H1 (cell line): Measurements from ENCODE around the gene NFIC. TPM values are rescaled to one million over a fixed set of nuclear protein-coding genes. Genes with fewer than 3 reads are reported as not detected.

ENCODE experiments used
- CTCF ChIA-PET: fragments of 300-600 bp; sonication (Branson Sonifier 250); formaldehyde crosslinking; loops from one replicate; lab custom pipeline; 2021; ENCODE audit not compliant: partially characterized antibody; lab: Charles Lee
- POLR2A ChIA-PET: fragments of 300-600 bp; sonication (Branson Sonifier 250); formaldehyde crosslinking; loops from one replicate; lab custom pipeline; 2021; ENCODE audit warnings: inconsistent platforms; ENCODE audit not compliant: partially characterized antibody; lab: Charles Lee
- DNase-seq, 2 experiments: peaks; one replicate each; pipeline versions ENCODE4 v3.0.0 to v3.0.0-alpha.2; 2010 to 2022; ENCODE audit warnings: low spot score in 2 of 2, low read depth in 1 of 2, mixed read lengths in 1 of 2
- FAIRE-seq: peaks from 2 replicates; lab custom pipeline; 2011; peaks lifted over from hg19 to GRCh38; lab: Jason Lieb, UNC
- H2AFZ ChIP-seq: 2 replicates; pipeline ENCODE4 v1.8.1; 2012; ENCODE audit warnings: low read length, inconsistent platforms
- H2AK5ac ChIP-seq: 2 replicates; pipeline ENCODE4 v1.6.1; 2013; ENCODE audit warnings: low read depth, low read length
- H2BK120ac ChIP-seq: replicated peaks from 2 replicates; pipeline ENCODE3; 2013; ENCODE audit warnings: low read depth, low read length, inconsistent platforms
- H2BK12ac ChIP-seq: 2 replicates; pipeline ENCODE4 v1.6.1; 2013; ENCODE audit warnings: low read depth, low read length
- H2BK15ac ChIP-seq: 2 replicates; pipeline ENCODE4 v1.6.1; 2013; ENCODE audit warnings: low read length
- H2BK20ac ChIP-seq: 2 replicates; pipeline ENCODE4 v1.6.1; 2013; ENCODE audit warnings: low read length
- H2BK5ac ChIP-seq: 2 replicates; pipeline ENCODE4 v1.6.1; 2013; ENCODE audit warnings: low read depth, low read length
- H3K14ac ChIP-seq: 2 replicates; pipeline ENCODE4 v1.6.1; 2013; ENCODE audit warnings: inconsistent platforms; ENCODE audit not compliant: insufficient read length
- H3K18ac ChIP-seq: 2 replicates; pipeline ENCODE4 v1.6.1; 2013; ENCODE audit warnings: low read length; ENCODE audit errors: extremely low read depth
- H3K23ac ChIP-seq: 2 replicates; pipeline ENCODE4 v1.6.1; 2013; ENCODE audit warnings: inconsistent platforms; ENCODE audit not compliant: insufficient read length
- H3K23me2 ChIP-seq: 2 replicates; pipeline ENCODE4 v1.6.1; 2013; ENCODE audit warnings: low read depth, low read length
- H3K27ac ChIP-seq: 2 replicates; pipeline ENCODE4 v1.6.1; 2011; ENCODE audit warnings: low read depth, low read length, inconsistent platforms
- H3K27me3 ChIP-seq, 4 experiments: replicated peaks in 1 of 4; 1 replicate in 1 of 4; 2 replicates in 3 of 4; pipeline versions ENCODE4 v1.6.1 to v1.8.1; 2011 to 2013; ENCODE audit warnings: low read length in 3 of 4, mild to moderate bottlenecking in 3 of 4, inconsistent platforms in 2 of 4, mixed read lengths in 2 of 4, moderate library complexity in 1 of 4; ENCODE audit not compliant: control insufficient read depth in 3 of 4, insufficient read depth in 3 of 4; ENCODE audit errors: extremely low read depth in 1 of 4
- H3K36me3 ChIP-seq, 4 experiments: 2 replicates each; pipeline versions ENCODE4 v1.6.1 to v1.8.1; 2011 to 2013; ENCODE audit warnings: mild to moderate bottlenecking in 4 of 4, low read length in 3 of 4, moderate library complexity in 2 of 4, control low read depth in 1 of 4, inconsistent platforms in 1 of 4; ENCODE audit not compliant: insufficient read depth in 4 of 4, control insufficient read depth in 2 of 4
- H3K4ac ChIP-seq: replicated peaks from 2 replicates; pipeline ENCODE3; 2013; ENCODE audit warnings: low read length, low read depth, mixed read lengths, inconsistent platforms; ENCODE audit not compliant: insufficient read length
- H3K4me1 ChIP-seq, 4 experiments: replicated peaks in 1 of 4; 1 replicate in 1 of 4; 2 replicates in 3 of 4; pipeline versions ENCODE4 v1.6.1 to v1.8.1; 2011 to 2013; ENCODE audit warnings: low read length in 3 of 4, inconsistent platforms in 2 of 4, mixed read lengths in 1 of 4; ENCODE audit not compliant: insufficient read depth in 4 of 4, control insufficient read depth in 3 of 4
- H3K4me2 ChIP-seq, 2 experiments: 2 replicates each; pipeline versions ENCODE4 v1.6.1 to v1.8.1; 2011 to 2013; ENCODE audit warnings: low read depth in 2 of 2, low read length in 2 of 2, control low read depth in 1 of 2, inconsistent platforms in 1 of 2, mild to moderate bottlenecking in 1 of 2; ENCODE audit not compliant: insufficient read depth in 1 of 2
- H3K4me3 ChIP-seq, 4 experiments: fragments of 200-600, 300-600 bp in 1 of 4; sonication (generic), shearing (Covaris generic), sonication (Bioruptor Twin) in 1 of 4; 2 replicates each; pipeline versions ENCODE4 v1.5.1 to v1.8.1; 2011 to 2016; ENCODE audit warnings: low read length in 4 of 4, low read depth in 3 of 4, control low read depth in 2 of 4, inconsistent platforms in 2 of 4, mild to moderate bottlenecking in 2 of 4, mixed read lengths in 1 of 4, moderate library complexity in 1 of 4; ENCODE audit not compliant: insufficient read depth in 2 of 4; ENCODE audit errors: extremely low read depth in 1 of 4
- H3K56ac ChIP-seq: replicated peaks from 2 replicates; pipeline ENCODE3; 2013; ENCODE audit warnings: low read depth, mild to moderate bottlenecking, mixed read lengths, low read length, inconsistent platforms; ENCODE audit not compliant: insufficient read length
- H3K79me1 ChIP-seq: 2 replicates; pipeline ENCODE4 v1.6.1; 2013; ENCODE audit warnings: low read depth, low read length, control low read depth
- H3K79me2 ChIP-seq, 2 experiments: 2 replicates each; pipeline versions ENCODE4 v1.6.1 to v1.8.1; 2012 to 2013; ENCODE audit warnings: low read length in 2 of 2, mild to moderate bottlenecking in 2 of 2, inconsistent platforms in 1 of 2; ENCODE audit not compliant: insufficient read depth in 2 of 2, control insufficient read depth in 1 of 2
- H3K9ac ChIP-seq, 4 experiments: replicated peaks in 1 of 4; 1 replicate in 1 of 4; 2 replicates in 3 of 4; pipeline versions ENCODE4 v1.6.1 to v1.8.1; 2011 to 2013; ENCODE audit warnings: low read depth in 3 of 4, low read length in 3 of 4, control low read depth in 2 of 4, mild to moderate bottlenecking in 2 of 4, moderate library complexity in 2 of 4, inconsistent platforms in 1 of 4; ENCODE audit errors: extremely low read depth in 1 of 4
- H3K9me3 ChIP-seq, 2 experiments: 2 replicates each; pipeline versions ENCODE4 v1.6.1 to v1.8.1; 2012 to 2013; ENCODE audit warnings: mild to moderate bottlenecking in 2 of 2, moderate library complexity in 2 of 2, control low read depth in 1 of 2, inconsistent platforms in 1 of 2, low read depth in 1 of 2, low read length in 1 of 2, mixed read lengths in 1 of 2; ENCODE audit not compliant: insufficient read depth in 2 of 2
- H4K20me1 ChIP-seq, 2 experiments: replicated peaks in 1 of 2; 2 replicates each; pipeline versions ENCODE3 to v1.8.1; 2011 to 2013; ENCODE audit warnings: inconsistent platforms in 2 of 2, low read length in 2 of 2, mild to moderate bottlenecking in 1 of 2; ENCODE audit not compliant: insufficient read depth in 2 of 2, control insufficient read depth in 1 of 2
- H4K5ac ChIP-seq: 2 replicates; pipeline ENCODE4 v1.6.1; 2013; ENCODE audit warnings: low read length, low read depth, mixed read lengths, inconsistent platforms; ENCODE audit not compliant: insufficient read length
- H4K8ac ChIP-seq: 2 replicates; pipeline ENCODE4 v1.8.0; 2013; ENCODE audit warnings: mild to moderate bottlenecking, moderate library complexity, low read length, inconsistent platforms; ENCODE audit not compliant: insufficient read depth; ENCODE audit errors: extremely low read depth
- H4K91ac ChIP-seq: replicated peaks from 2 replicates; pipeline ENCODE3; 2013; ENCODE audit warnings: low read length, mixed read lengths, inconsistent platforms; ENCODE audit not compliant: insufficient read length
- BCL11A ChIP-seq, 2 experiments: IDR thresholded peaks; one replicate each; pipeline ENCODE4 v1.6.1; 2011; ENCODE audit warnings: low read depth in 2 of 2, low read length in 2 of 2, mild to moderate bottlenecking in 2 of 2
- EZH2 ChIP-seq: fragments of 200-600 bp; sonication (generic); IDR thresholded peaks from 2 replicates; pipeline ENCODE4 v1.7.1; 2012; ENCODE audit warnings: low read depth, mild to moderate bottlenecking, moderate library complexity, low read length, inconsistent platforms; ENCODE audit not compliant: severe bottlenecking
- FOSL1 ChIP-seq: IDR thresholded peaks from 2 replicates; pipeline ENCODE4 v1.6.1; 2011; ENCODE audit warnings: mild to moderate bottlenecking, low read depth, low read length, moderate library complexity; ENCODE audit not compliant: insufficient read depth
- POU5F1 ChIP-seq: IDR thresholded peaks from 2 replicates; pipeline ENCODE4 v1.6.1; 2011; ENCODE audit warnings: low read depth, mild to moderate bottlenecking, low read length, moderate library complexity
- TAF7 ChIP-seq: optimal IDR thresholded peaks from 2 replicates; pipeline ENCODE3; 2011; ENCODE audit warnings: low read depth, mild to moderate bottlenecking, inconsistent platforms, low read length, moderate library complexity, borderline replicate concordance
- WGBS, 2 experiments: shearing (Covaris generic) in 1 of 2; methylation state at CpG; one replicate each; pipeline versions ENCODE4 v1.1.6 to v1.1.7; 2013 to 2015; ENCODE audit warnings: low lambda C conversion rate in 2 of 2, mixed read lengths in 2 of 2, inconsistent platforms in 1 of 2, low coverage in 1 of 2, missing lambda C conversion rate in 1 of 2; ENCODE audit not compliant: insufficient replicate concordance in 2 of 2, insufficient coverage in 1 of 2, insufficient read length in 1 of 2; ENCODE audit errors: extremely low coverage in 1 of 2, missing lambda C conversion rate in 1 of 2; 5-methylcytosine and 5-hydroxymethylcytosine counted together
- polyA plus RNA-seq, 7 experiments: library from polyadenylated mRNA; depleted of rRNA in 3 of 7; stranded (reverse) in 5 of 7; unstranded in 2 of 7; fragments of >200 nt in 5 of 7; fragments of 200-250 nt in 2 of 7; gene quantifications; 1 replicate in 5 of 7; 2 replicates in 1 of 7; 4 replicates in 1 of 7; pipeline versions ENCODE4 v1.2.1 to v1.2.3, GENCODE V29; 2011 to 2013; ENCODE audit warnings: missing spikeins in 2 of 7, mixed read lengths in 2 of 7
- total RNA-seq: library from RNA; stranded (reverse); fragmentation: NEBNext Ultra II Directional; extraction: Animal tissue kit (Norgen Biotek cat#: 25700); gene quantifications from 2 replicates; pipeline ENCODE4 v1.2.1, GENCODE V29; 2021
- TF ChIP-seq, protein P1 (sequence below), 3 experiments: IDR thresholded peaks; 1 replicate in 2 of 3; 2 replicates in 1 of 3; pipeline versions ENCODE4 v1.5.1 to v1.6.1; 2011; ENCODE audit warnings: low read length in 3 of 3, mild to moderate bottlenecking in 3 of 3, inconsistent platforms in 2 of 3, low read depth in 1 of 3, moderate library complexity in 1 of 3; ENCODE audit not compliant: insufficient read depth in 1 of 3; ENCODE audit errors: control extremely low read depth in 1 of 3
- TF ChIP-seq, protein P2 (sequence below): IDR thresholded peaks from 2 replicates; pipeline ENCODE4 v1.6.1; 2012; ENCODE audit warnings: inconsistent platforms

Gene NFIC
- total and polyA plus RNA-seq, 2 of the 8 experiments (the other 6 are each of a cell fraction or from before 2014, with no cell fraction given), result 0.56 to 3.2 TPM

DNA sequence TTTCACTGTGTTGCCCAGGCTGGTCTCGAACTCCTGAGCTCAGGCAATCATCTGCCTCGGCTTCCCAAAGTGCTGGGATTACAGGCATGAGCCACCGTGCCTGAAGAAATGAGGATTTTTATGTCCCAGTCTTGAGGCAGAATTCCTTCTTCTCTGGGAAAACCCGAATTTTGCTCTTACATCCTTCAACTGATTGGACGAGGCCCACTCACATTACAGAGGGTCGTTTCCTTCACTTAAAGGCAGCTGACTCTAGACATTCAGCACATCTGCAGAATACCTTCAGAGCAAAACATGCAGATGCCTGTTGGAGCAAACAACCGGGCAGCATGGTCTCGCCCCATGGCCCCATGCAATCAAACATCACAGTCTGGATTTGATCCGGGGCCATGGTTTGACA is 36.3 kb upstream of the NFIC start:
- H4K8ac ChIP-seq, result no peak overlapping the region
- no peak overlapping the region for H2BK15ac ChIP-seq
- no peak overlapping the region for H2BK5ac ChIP-seq
- no peak overlapping the region for H3K9ac ChIP-seq
- no peak overlapping the region for H3K27ac ChIP-seq
- no peak overlapping the region for H2BK20ac ChIP-seq
- H3K4me3 ChIP-seq, result no peak overlapping the region
- no peak overlapping the region for H3K56ac ChIP-seq
- no peaks in the 10 kb centered on the region for H3K79me1 ChIP-seq
- no peak overlapping the region for H3K23ac ChIP-seq
- no peak overlapping the region for H2BK12ac ChIP-seq
- H2AK5ac ChIP-seq, result no peak overlapping the region
- DNase-seq, result no peak
- H2BK120ac ChIP-seq, result no peak overlapping the region
- H3K79me2 ChIP-seq, result no peaks in the 10 kb centered on the region
- 83% methylated on average over 9 of the region's 9 CpGs; no CpG with 5 or more reads in 1 of the 2 experiments for WGBS, 2 experiments
- no peak overlapping the region for H3K18ac ChIP-seq
- no peaks in the 10 kb centered on the region for H3K27me3 ChIP-seq
- no peak overlapping the region for H3K14ac ChIP-seq
- H3K4me1 ChIP-seq, result no peaks in the 10 kb centered on the region
- H4K20me1 ChIP-seq, result no peaks in the 10 kb centered on the region
- no peak overlapping the region for H4K5ac ChIP-seq
- H3K4ac ChIP-seq, result no peak overlapping the region
- FAIRE-seq, result no peak
- CTCF ChIA-PET, result interaction anchor here (0.5 to 6.3 kb wide), 14 partner anchors 10 to 208 kb away, joined by 3 to 45 read pairs (median 3); no protein-coding TSS in a partner anchor
- no peak overlapping the region for H4K91ac ChIP-seq
- no peak overlapping the region for H3K4me2 ChIP-seq
- no peaks in the 10 kb centered on the region for H3K36me3 ChIP-seq
- peaks cover 2% of the 10 kb centered on the region; the same call in 1 of the 2 replicates for H3K23me2 ChIP-seq
- H3K9me3 ChIP-seq, result no peaks in the 10 kb centered on the region
- POLR2A ChIA-PET, result interaction anchor here (0.6 to 1.1 kb wide), 2 partner anchors 23 to 1302 kb away, joined by 3 read pairs; no protein-coding TSS in a partner anchor
- H2AFZ ChIP-seq, result no peak overlapping the region
- TF ChIP-seq EZH2, result no peak
- TF ChIP-seq FOSL1, result no peak
- TF ChIP-seq, protein P1, sequence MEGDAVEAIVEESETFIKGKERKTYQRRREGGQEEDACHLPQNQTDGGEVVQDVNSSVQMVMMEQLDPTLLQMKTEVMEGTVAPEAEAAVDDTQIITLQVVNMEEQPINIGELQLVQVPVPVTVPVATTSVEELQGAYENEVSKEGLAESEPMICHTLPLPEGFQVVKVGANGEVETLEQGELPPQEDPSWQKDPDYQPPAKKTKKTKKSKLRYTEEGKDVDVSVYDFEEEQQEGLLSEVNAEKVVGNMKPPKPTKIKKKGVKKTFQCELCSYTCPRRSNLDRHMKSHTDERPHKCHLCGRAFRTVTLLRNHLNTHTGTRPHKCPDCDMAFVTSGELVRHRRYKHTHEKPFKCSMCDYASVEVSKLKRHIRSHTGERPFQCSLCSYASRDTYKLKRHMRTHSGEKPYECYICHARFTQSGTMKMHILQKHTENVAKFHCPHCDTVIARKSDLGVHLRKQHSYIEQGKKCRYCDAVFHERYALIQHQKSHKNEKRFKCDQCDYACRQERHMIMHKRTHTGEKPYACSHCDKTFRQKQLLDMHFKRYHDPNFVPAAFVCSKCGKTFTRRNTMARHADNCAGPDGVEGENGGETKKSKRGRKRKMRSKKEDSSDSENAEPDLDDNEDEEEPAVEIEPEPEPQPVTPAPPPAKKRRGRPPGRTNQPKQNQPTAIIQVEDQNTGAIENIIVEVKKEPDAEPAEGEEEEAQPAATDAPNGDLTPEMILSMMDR (IDR thresholded peaks at IDR 0.05; ENCODE audit: control extremely low read depth in 1 of 3, insufficient read depth in 1 of 3, low read depth in 1 of 3, low read length in 3 of 3), result no peak
- TF ChIP-seq, protein P2, sequence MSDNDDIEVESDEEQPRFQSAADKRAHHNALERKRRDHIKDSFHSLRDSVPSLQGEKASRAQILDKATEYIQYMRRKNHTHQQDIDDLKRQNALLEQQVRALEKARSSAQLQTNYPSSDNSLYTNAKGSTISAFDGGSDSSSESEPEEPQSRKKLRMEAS, result no peak
- no peak for TF ChIP-seq TAF7
- TF ChIP-seq POU5F1, result no peak
- TF ChIP-seq BCL11A (IDR thresholded peaks at IDR 0.05; ENCODE audit: low read depth in 2 of 2, low read length in 2 of 2), result no peak
